Measurements from ENCODE around the gene SMYD3. TPM values are rescaled to one million over a fixed set of nuclear protein-coding genes. Genes with fewer than 3 reads are reported as not detected.

Gene SMYD3
- total and polyA plus RNA-seq, 9 of the 15 experiments (the other 6 are each of a cell fraction or from before 2014, with no cell fraction given) = 128 to 440 (median 197) TPM

GRCh38 chr1:246099570-246099969, 407.5 kb downstream of the SMYD3 start (continued):
- TF ChIP-seq E4F1 (CRISPR knock-in tag; IDR thresholded peaks at IDR 0.05; ENCODE audit: borderline replicate concordance) = no peak
- TF ChIP-seq, protein P1, sequence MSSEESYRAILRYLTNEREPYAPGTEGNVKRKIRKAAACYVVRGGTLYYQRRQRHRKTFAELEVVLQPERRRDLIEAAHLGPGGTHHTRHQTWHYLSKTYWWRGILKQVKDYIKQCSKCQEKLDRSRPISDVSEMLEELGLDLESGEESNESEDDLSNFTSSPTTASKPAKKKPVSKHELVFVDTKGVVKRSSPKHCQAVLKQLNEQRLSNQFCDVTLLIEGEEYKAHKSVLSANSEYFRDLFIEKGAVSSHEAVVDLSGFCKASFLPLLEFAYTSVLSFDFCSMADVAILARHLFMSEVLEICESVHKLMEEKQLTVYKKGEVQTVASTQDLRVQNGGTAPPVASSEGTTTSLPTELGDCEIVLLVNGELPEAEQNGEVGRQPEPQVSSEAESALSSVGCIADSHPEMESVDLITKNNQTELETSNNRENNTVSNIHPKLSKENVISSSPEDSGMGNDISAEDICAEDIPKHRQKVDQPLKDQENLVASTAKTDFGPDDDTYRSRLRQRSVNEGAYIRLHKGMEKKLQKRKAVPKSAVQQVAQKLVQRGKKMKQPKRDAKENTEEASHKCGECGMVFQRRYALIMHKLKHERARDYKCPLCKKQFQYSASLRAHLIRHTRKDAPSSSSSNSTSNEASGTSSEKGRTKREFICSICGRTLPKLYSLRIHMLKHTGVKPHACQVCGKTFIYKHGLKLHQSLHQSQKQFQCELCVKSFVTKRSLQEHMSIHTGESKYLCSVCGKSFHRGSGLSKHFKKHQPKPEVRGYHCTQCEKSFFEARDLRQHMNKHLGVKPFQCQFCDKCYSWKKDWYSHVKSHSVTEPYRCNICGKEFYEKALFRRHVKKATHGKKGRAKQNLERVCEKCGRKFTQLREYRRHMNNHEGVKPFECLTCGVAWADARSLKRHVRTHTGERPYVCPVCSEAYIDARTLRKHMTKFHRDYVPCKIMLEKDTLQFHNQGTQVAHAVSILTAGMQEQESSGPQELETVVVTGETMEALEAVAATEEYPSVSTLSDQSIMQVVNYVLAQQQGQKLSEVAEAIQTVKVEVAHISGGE (CRISPR knock-in tag; IDR thresholded peaks at IDR 0.05) = no peak
- TF ChIP-seq, protein P2, sequence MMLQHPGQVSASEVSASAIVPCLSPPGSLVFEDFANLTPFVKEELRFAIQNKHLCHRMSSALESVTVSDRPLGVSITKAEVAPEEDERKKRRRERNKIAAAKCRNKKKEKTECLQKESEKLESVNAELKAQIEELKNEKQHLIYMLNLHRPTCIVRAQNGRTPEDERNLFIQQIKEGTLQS (IDR thresholded peaks at IDR 0.05) = no peak
- TF ChIP-seq, protein P2 (CRISPR knock-in tag; conservative IDR thresholded peaks at IDR 0.05) = no peak
- no peak for TF ChIP-seq SMAD3 (CRISPR knock-in tag; conservative IDR thresholded peaks at IDR 0.05)
- no peak for TF ChIP-seq ILF3 (IDR thresholded peaks at IDR 0.05; ENCODE audit: borderline replicate concordance)
- no peak for TF ChIP-seq ZNF589 (CRISPR knock-in tag; IDR thresholded peaks at IDR 0.05; ENCODE audit: low read depth)
- no peak for TF ChIP-seq ZBED1 (IDR thresholded peaks at IDR 0.05)
- no peak for TF ChIP-seq ZNF561 (CRISPR knock-in tag; conservative IDR thresholded peaks at IDR 0.05)
- TF ChIP-seq KLF10 (CRISPR knock-in tag; IDR thresholded peaks at IDR 0.05) = no peak
- no peak for TF ChIP-seq BDP1 (IDR thresholded peaks at IDR 0.05; ENCODE audit: insufficient read depth, insufficient read length)
- no peak for TF ChIP-seq RBM14 (IDR thresholded peaks at IDR 0.05; ENCODE audit: borderline replicate concordance, insufficient read depth, low read depth, low read length)

All from K562 (cell line).